Measurements from ENCODE around the gene SYT11. TPM values are rescaled to one million over a fixed set of nuclear protein-coding genes. Genes with fewer than 3 reads are reported as not detected.
A peak's percentile ranks its signal among the peaks of the same experiment; 100 is the strongest.
"Not testable (repeated sequence)": the region's sequence is repeated elsewhere in the genome, so short reads cannot be mapped to it uniquely, and the experiment has no call there.

The SYT11 gene
- total and polyA plus RNA-seq, 2 experiments from 2014 or later, result 16.2 to 28.5 TPM

- Histone ChIP-seq H2AFZ (no peak overlapping the region), H3K9ac (no peak overlapping the region), H3K27me3 (replicated peaks; ENCODE audit: insufficient read depth) (no peaks in the 10 kb centered on the region), H4K20me1 (ENCODE audit: insufficient read depth) (no peaks in the 10 kb centered on the region), H3K9me3 (ENCODE audit: low read depth) (no peaks in the 10 kb centered on the region), H3K27ac (no peak overlapping the region), H3F3A (ENCODE audit: insufficient read depth) (peaks cover 38% of the 10 kb centered on the region), H3K4me2 (ENCODE audit: unreplicated experiment) (no peak overlapping the region), H3K79me2 (ENCODE audit: insufficient read depth) (peaks cover 94% of the 10 kb centered on the region), H3K4me1 (ENCODE audit: insufficient read depth) (peaks cover 8% of the 10 kb centered on the region), H3K9me2 (ENCODE audit: insufficient read depth) (no peaks in the 10 kb centered on the region), H3K36me3 (ENCODE audit: low read depth) (peaks cover 90% of the 10 kb centered on the region), H3K4me3 (no peak overlapping the region)
- in situ Hi-C loops (cut with MboI), result no loop called here
- 98 to 100% methylated on average over 2 of the region's 2 CpGs for WGBS, 2 experiments (ENCODE audit: low coverage in 1 of 2, low lambda C conversion rate in 2 of 2, missing lambda C conversion rate in 2 of 2)
- TF ChIP-seq EZH2phosphoT487 (IDR thresholded peaks at IDR 0.05; ENCODE audit: insufficient read depth, low read depth) (no peak), EZH2 (IDR thresholded peaks at IDR 0.05; ENCODE audit: insufficient read depth, poor library complexity, severe bottlenecking) (no peak)
- DNase-seq, result no peak
Measured at GRCh38 chr1:155925506-155925905, 66.1 kb downstream of the SYT11 start.

DNA sequence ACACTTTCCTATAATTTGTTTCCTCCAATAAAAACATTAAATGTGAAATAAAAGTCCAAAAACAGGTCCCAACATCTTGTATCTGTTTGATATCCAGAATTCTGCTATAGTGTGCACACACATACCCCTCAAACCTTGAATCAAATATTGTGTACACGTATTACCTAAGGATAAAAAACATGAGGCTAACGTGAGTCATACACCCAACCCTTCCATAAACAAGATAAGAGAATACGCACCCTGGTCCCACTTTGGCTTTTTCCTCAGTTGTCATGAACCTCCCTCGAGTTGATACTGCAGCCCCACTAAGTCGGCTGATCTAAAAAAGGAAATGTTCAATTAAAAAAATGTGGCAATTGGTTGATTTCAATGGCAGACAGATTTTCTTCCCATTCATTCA is 69.7 kb downstream of the SYT11 start:
- H3K27me3 ChIP-seq (replicated peaks; ENCODE audit: insufficient read depth), result no peaks in the 10 kb centered on the region
- no peak overlapping the region for H3K27ac ChIP-seq
- peaks cover 79% of the 10 kb centered on the region for H3K36me3 ChIP-seq (ENCODE audit: low read depth)
- H3K9me3 ChIP-seq (ENCODE audit: low read depth), result no peaks in the 10 kb centered on the region
- H4K20me1 ChIP-seq (ENCODE audit: insufficient read depth), result no peaks in the 10 kb centered on the region
- no peak overlapping the region for H3K4me3 ChIP-seq
- no peak for DNase-seq
- H2AFZ ChIP-seq, result no peak overlapping the region
- no peaks in the 10 kb centered on the region for H3K9me2 ChIP-seq (ENCODE audit: insufficient read depth)
- H3K79me2 ChIP-seq (ENCODE audit: insufficient read depth), result peaks cover 98% of the 10 kb centered on the region
- no peak overlapping the region for H3K4me2 ChIP-seq (ENCODE audit: unreplicated experiment)
- TF ChIP-seq EZH2phosphoT487 (IDR thresholded peaks at IDR 0.05; ENCODE audit: insufficient read depth, low read depth) (no peak), EZH2 (IDR thresholded peaks at IDR 0.05; ENCODE audit: insufficient read depth, poor library complexity, severe bottlenecking) (no peak)
- H3F3A ChIP-seq (ENCODE audit: insufficient read depth), result peaks cover 30% of the 10 kb centered on the region
- in situ Hi-C loops (cut with MboI), result no loop called here
- peaks cover 38% of the 10 kb centered on the region for H3K4me1 ChIP-seq (ENCODE audit: insufficient read depth)
- no peak overlapping the region for H3K9ac ChIP-seq
- 65 to 67% methylated on average over 5 of the region's 5 CpGs for WGBS, 2 experiments (ENCODE audit: low coverage in 1 of 2, low lambda C conversion rate in 2 of 2, missing lambda C conversion rate in 2 of 2)

DNA sequence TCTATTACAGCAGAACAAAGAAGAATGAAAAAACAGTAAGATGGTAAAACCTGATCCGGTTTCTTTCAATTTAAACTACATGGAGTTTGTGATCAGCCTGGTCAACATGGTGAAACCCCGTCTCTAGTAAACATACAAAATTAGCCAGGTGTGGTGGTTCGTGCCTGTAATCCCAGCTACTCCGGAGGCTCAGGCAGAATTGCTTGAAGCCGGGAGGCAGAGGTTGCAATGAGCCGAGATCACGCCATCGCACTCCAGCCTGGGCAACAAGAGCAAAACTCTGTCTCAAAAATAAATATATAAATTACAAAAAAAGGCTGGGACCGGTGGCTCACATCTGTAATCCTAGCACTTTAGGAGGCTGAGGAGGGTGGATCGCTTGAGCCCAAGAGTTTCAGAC is 71.4 kb downstream of the SYT11 start:
- H3K27me3 ChIP-seq (replicated peaks; ENCODE audit: insufficient read depth); H3K9me3 ChIP-seq (ENCODE audit: low read depth); in situ Hi-C loops (cut with MboI); H2AFZ ChIP-seq; H3K9me2 ChIP-seq (ENCODE audit: insufficient read depth); DNase-seq; H4K20me1 ChIP-seq (ENCODE audit: insufficient read depth): not testable (repeated sequence)
- H3K36me3 ChIP-seq (ENCODE audit: low read depth), result peaks cover 64% of the 10 kb centered on the region
- H3K4me1 ChIP-seq (ENCODE audit: insufficient read depth), result peaks cover 42% of the 10 kb centered on the region
- H3K4me3 ChIP-seq, result peak overlapping the region; percentile 79
- H3K9ac ChIP-seq, result peak overlapping the region; percentile 92
- peak overlapping the region; percentile 90 for H3K4me2 ChIP-seq (ENCODE audit: unreplicated experiment)
- H3K79me2 ChIP-seq (ENCODE audit: insufficient read depth), result peaks cover 84% of the 10 kb centered on the region
- 76 to 78% methylated on average over 10 of the region's 10 CpGs for WGBS, 2 experiments (ENCODE audit: low coverage in 1 of 2, low lambda C conversion rate in 2 of 2, missing lambda C conversion rate in 2 of 2)
- peak overlapping the region; percentile 48 for H3K27ac ChIP-seq
- peaks cover 24% of the 10 kb centered on the region for H3F3A ChIP-seq (ENCODE audit: insufficient read depth)

GRCh38 chr1:155931332-155932038 is 72.1 kb downstream of the SYT11 start:
- peak; percentile 56 for DNase-seq
- Histone ChIP-seq H3F3A (ENCODE audit: insufficient read depth) (peaks cover 26% of the 10 kb centered on the region), H3K4me1 (ENCODE audit: insufficient read depth) (peaks cover 42% of the 10 kb centered on the region), H3K9me2 (ENCODE audit: insufficient read depth) (no peaks in the 10 kb centered on the region), H4K20me1 (ENCODE audit: insufficient read depth) (no peaks in the 10 kb centered on the region), H3K4me3 (peak overlapping the region; percentile 79), H3K4me2 (ENCODE audit: unreplicated experiment) (peak overlapping the region; percentile 90), H3K27me3 (replicated peaks; ENCODE audit: insufficient read depth) (no peaks in the 10 kb centered on the region), H3K9me3 (ENCODE audit: low read depth) (no peaks in the 10 kb centered on the region), H3K9ac (peak overlapping the region; percentile 92), H3K36me3 (ENCODE audit: low read depth) (peaks cover 58% of the 10 kb centered on the region), H3K79me2 (ENCODE audit: insufficient read depth) (peaks cover 77% of the 10 kb centered on the region), H3K27ac (peak overlapping the region; percentile 48), H2AFZ (no peak overlapping the region)
- in situ Hi-C loops (cut with MboI), result no loop called here
- no peak for TF ChIP-seq EZH2 (IDR thresholded peaks at IDR 0.05; ENCODE audit: insufficient read depth, poor library complexity, severe bottlenecking)
- no peak for TF ChIP-seq EZH2phosphoT487 (IDR thresholded peaks at IDR 0.05; ENCODE audit: insufficient read depth, low read depth)
- WGBS, 2 experiments (ENCODE audit: low coverage in 1 of 2, low lambda C conversion rate in 2 of 2, missing lambda C conversion rate in 2 of 2), result 58 to 61% methylated on average over 7 of the region's 7 CpGs
